H9 (cell line): ENCODE data around the gene MT3. TPM values are rescaled to one million over a fixed set of nuclear protein-coding genes. Genes with fewer than 3 reads are reported as not detected.
A peak's percentile ranks its signal among the peaks of the same experiment; 100 is the strongest.

Experiments used
- DNase-seq: peaks from one replicate; pipeline ENCODE4 v3.0.0-alpha.2; 2017
- H2AFZ ChIP-seq: one replicate; pipeline ENCODE4 v1.6.1; 2013; ENCODE audit warnings: mild to moderate bottlenecking, low read length, control low read depth, moderate library complexity
- H2AK5ac ChIP-seq: 2 replicates; pipeline ENCODE4 v1.6.1; 2013; ENCODE audit warnings: low read length, control low read depth, mixed read lengths; ENCODE audit not compliant: insufficient read length
- H2BK120ac ChIP-seq: one replicate; pipeline ENCODE4 v1.6.1; 2013; ENCODE audit warnings: low read depth, mild to moderate bottlenecking, low read length, control low read depth, inconsistent platforms; ENCODE audit not compliant: poor library complexity, severe bottlenecking
- H2BK12ac ChIP-seq: 2 replicates; pipeline ENCODE4 v1.6.1; 2013; ENCODE audit warnings: low read length, control low read depth, mixed read lengths, low read depth; ENCODE audit not compliant: insufficient read length
- H2BK15ac ChIP-seq: 2 replicates; pipeline ENCODE4 v1.6.1; 2013; ENCODE audit warnings: low read depth, low read length, control low read depth
- H2BK20ac ChIP-seq: one replicate; pipeline ENCODE4 v1.6.1; 2013; ENCODE audit warnings: low read depth, mild to moderate bottlenecking, low read length, control low read depth, inconsistent platforms; ENCODE audit not compliant: poor library complexity, severe bottlenecking
- H2BK5ac ChIP-seq: 2 replicates; pipeline ENCODE4 v1.6.1; 2013; ENCODE audit warnings: low read length, control low read depth, mixed read lengths; ENCODE audit not compliant: insufficient read length
- H3K14ac ChIP-seq: 2 replicates; pipeline ENCODE4 v1.6.1; 2013; ENCODE audit warnings: low read length, control low read depth; ENCODE audit not compliant: insufficient read depth
- H3K18ac ChIP-seq: 2 replicates; pipeline ENCODE4 v1.6.1; 2013; ENCODE audit warnings: low read depth, mild to moderate bottlenecking, mixed read lengths, low read length, control low read depth; ENCODE audit not compliant: insufficient read length
- H3K23ac ChIP-seq: 2 replicates; pipeline ENCODE4 v1.6.1; 2013; ENCODE audit warnings: low read length, control low read depth, mixed read lengths, low read depth; ENCODE audit not compliant: insufficient read length
- H3K23me2 ChIP-seq: 2 replicates; pipeline ENCODE4 v1.6.1; 2013; ENCODE audit warnings: low read depth, mild to moderate bottlenecking, mixed read lengths, low read length, control low read depth; ENCODE audit not compliant: insufficient read length, poor library complexity, severe bottlenecking
- H3K27ac ChIP-seq: 2 replicates; pipeline ENCODE4 v1.5.1; 2013; ENCODE audit warnings: low read length, control low read depth, mixed read lengths, low read depth; ENCODE audit not compliant: insufficient read length
- H3K27me3 ChIP-seq: 2 replicates; pipeline ENCODE4 v1.6.1; 2013; ENCODE audit warnings: low read length, control low read depth, inconsistent platforms; ENCODE audit not compliant: insufficient read depth
- H3K4ac ChIP-seq: 2 replicates; pipeline ENCODE4 v1.6.1; 2013; ENCODE audit warnings: low read depth, mild to moderate bottlenecking, control low read depth, inconsistent platforms, low read length, moderate library complexity
- H3K4me1 ChIP-seq: 2 replicates; pipeline ENCODE4 v1.6.1; 2013; ENCODE audit warnings: low read length, control low read depth, inconsistent platforms; ENCODE audit not compliant: insufficient read depth
- H3K4me2 ChIP-seq: 2 replicates; pipeline ENCODE4 v1.6.1; 2013; ENCODE audit warnings: low read length, control low read depth, mixed read lengths; ENCODE audit not compliant: insufficient read length, insufficient read depth
- H3K56ac ChIP-seq: 2 replicates; pipeline ENCODE4 v1.6.1; 2013; ENCODE audit warnings: low read depth, mild to moderate bottlenecking, mixed read lengths, low read length, control low read depth; ENCODE audit not compliant: insufficient read length
- H3K79me1 ChIP-seq: 2 replicates; pipeline ENCODE4 v1.6.1; 2013; ENCODE audit warnings: low read depth, mild to moderate bottlenecking, moderate library complexity, low read length, control low read depth, inconsistent platforms; ENCODE audit not compliant: insufficient read depth, poor library complexity, severe bottlenecking
- H3K79me2 ChIP-seq: 2 replicates; pipeline ENCODE4 v1.6.1; 2013; ENCODE audit warnings: low read length, control low read depth, inconsistent platforms; ENCODE audit not compliant: insufficient read depth
- H3K9ac ChIP-seq: 2 replicates; pipeline ENCODE4 v1.6.1; 2013; ENCODE audit warnings: low read length, control low read depth, mixed read lengths; ENCODE audit not compliant: insufficient read length; ENCODE audit errors: extremely low read depth
- H3K9me3 ChIP-seq: one replicate; pipeline ENCODE4 v1.6.1; 2013; ENCODE audit warnings: low read depth, low read length, inconsistent platforms; ENCODE audit not compliant: control insufficient read depth
- H3T11ph ChIP-seq: one replicate; pipeline ENCODE4 v1.6.1; 2013; ENCODE audit warnings: mild to moderate bottlenecking, low read length, control low read depth, inconsistent platforms
- H4K20me1 ChIP-seq: one replicate; pipeline ENCODE4 v1.6.1; 2013; ENCODE audit not compliant: control insufficient read depth, insufficient read length, insufficient read depth
- H4K5ac ChIP-seq: 2 replicates; pipeline ENCODE4 v1.6.1; 2013; ENCODE audit warnings: low read depth, mild to moderate bottlenecking, mixed read lengths, low read length, control low read depth; ENCODE audit not compliant: insufficient read length
- H4K8ac ChIP-seq: replicated peaks from 2 replicates; pipeline ENCODE4 v1.6.1; 2013; ENCODE audit warnings: low read length, control low read depth, mixed read lengths, low read depth; ENCODE audit not compliant: insufficient read length
- H4K91ac ChIP-seq: 2 replicates; pipeline ENCODE4 v1.6.1; 2013; ENCODE audit warnings: low read depth, mild to moderate bottlenecking, moderate library complexity, mixed read lengths, low read length, control low read depth; ENCODE audit not compliant: insufficient read length
- H3K27ac Mint-ChIP-seq, 3 experiments: 2 replicates in 2 of 3; 3 replicates in 1 of 3; pipeline ENCODE4 v1.8.0; 2020 to 2021; ENCODE audit warnings: mixed read lengths in 3 of 3, mild to moderate bottlenecking in 1 of 3, moderate library complexity in 1 of 3
- H3K27me3 Mint-ChIP-seq: 2 replicates; pipeline ENCODE4 v1.8.0; 2021; ENCODE audit warnings: low read depth, mild to moderate bottlenecking, moderate library complexity, mixed read lengths
- H3K36me3 Mint-ChIP-seq, 3 experiments: 2 replicates in 2 of 3; 3 replicates in 1 of 3; pipeline ENCODE4 v1.8.0; 2020 to 2021; ENCODE audit warnings: low read depth in 3 of 3, mixed read lengths in 3 of 3; ENCODE audit not compliant: insufficient read depth in 1 of 3
- H3K4me1 Mint-ChIP-seq, 2 experiments: 2 replicates each; pipeline ENCODE4 v1.8.0; 2020; ENCODE audit warnings: mixed read lengths in 2 of 2
- H3K4me3 Mint-ChIP-seq, 2 experiments: 2 replicates in 1 of 2; 3 replicates in 1 of 2; pipeline ENCODE4 v1.8.0; 2020 to 2021; ENCODE audit warnings: mild to moderate bottlenecking in 2 of 2, mixed read lengths in 2 of 2, moderate library complexity in 1 of 2
- H3K9me3 Mint-ChIP-seq, 2 experiments: 2 replicates in 1 of 2; 3 replicates in 1 of 2; pipeline ENCODE4 v1.8.0; 2020; ENCODE audit warnings: mild to moderate bottlenecking in 2 of 2, mixed read lengths in 2 of 2, moderate library complexity in 1 of 2
- CTCF ChIP-seq: fragments of 200-600 bp; sonication (generic); conservative IDR thresholded peaks from 3 replicates; pipeline ENCODE4 v1.8.0; 2021; ENCODE audit warnings: antibody characterized with exemption, mild to moderate bottlenecking
- WGBS: extraction: QIAGEN DNeasy Blood & Tissue Kit; methylation state at CpG from one replicate; pipeline ENCODE4 v1.1.7; 2013; ENCODE audit warnings: missing lambda C conversion rate, low lambda C conversion rate, mixed read lengths; ENCODE audit not compliant: insufficient read length; ENCODE audit errors: extremely low coverage; 5-methylcytosine and 5-hydroxymethylcytosine counted together
- total RNA-seq: library from RNA; stranded (reverse); gene quantifications from 2 replicates; pipeline ENCODE4 v1.2.1, GENCODE V29; 2021

The MT3 gene
- total RNA-seq, 1 experiment from 2014 or later: not detected

- no peak overlapping the region for H2BK12ac ChIP-seq
- H3K4ac ChIP-seq: no peak overlapping the region
- Mint-ChIP-seq H3K4me3 (peak overlapping the region in 1 of 2 experiments; percentile 0; a peak in 1 of 5 replicates), H3K9me3 (no peaks in the 10 kb centered on the region), H3K27me3 (peaks cover 77% of the 10 kb centered on the region), H3K36me3 (no peaks in the 10 kb centered on the region), H3K4me1 (peaks cover 29 to 40% of the 10 kb centered on the region in 2 experiments), H3K27ac (no peak overlapping the region)
- no peak overlapping the region for H3K18ac ChIP-seq
- no peak overlapping the region for H2AFZ ChIP-seq
- no peak overlapping the region for H3K27ac ChIP-seq
- no peak overlapping the region for H3K9ac ChIP-seq
- H4K5ac ChIP-seq: no peak overlapping the region
- H3K4me1 ChIP-seq: peaks cover 6% of the 10 kb centered on the region; the same call in 1 of the 2 replicates
- H3K9me3 ChIP-seq: no peaks in the 10 kb centered on the region
- DNase-seq: no peak
- H3K4me2 ChIP-seq: no peak overlapping the region
- H3K14ac ChIP-seq: no peak overlapping the region
- H3K79me1 ChIP-seq: no peaks in the 10 kb centered on the region
- no peaks in the 10 kb centered on the region for H4K20me1 ChIP-seq
- no peak overlapping the region for H2AK5ac ChIP-seq
- no peak overlapping the region for H3K56ac ChIP-seq
- no peak overlapping the region for H4K8ac ChIP-seq
- peaks cover 21% of the 10 kb centered on the region; the same call in 1 of the 2 replicates for H3K27me3 ChIP-seq
- H3K79me2 ChIP-seq: no peaks in the 10 kb centered on the region
- H4K91ac ChIP-seq: no peak overlapping the region
- no peak overlapping the region for H2BK15ac ChIP-seq
- peaks cover 8% of the 10 kb centered on the region for H3K23me2 ChIP-seq
- no peak overlapping the region for H3T11ph ChIP-seq
- TF ChIP-seq CTCF: no peak
- no CpG with 5 or more reads among the region's 10 CpGs for WGBS
- no peak overlapping the region for H2BK20ac ChIP-seq
- H3K23ac ChIP-seq: no peak overlapping the region
- no peak overlapping the region for H2BK120ac ChIP-seq
- H2BK5ac ChIP-seq: no peak overlapping the region
Observed at GRCh38 chr16:56610017-56610608, 20.8 kb downstream of the MT3 start.
